Activated T-cell treated with anti-CD3 and anti-CD28 coated beads, Interleukin-2, amount 50 U/mL, for 4 hours (primary cell): ENCODE results near the gene LRRC10B. TPM values are rescaled to one million over a fixed set of nuclear protein-coding genes. Genes with fewer than 3 reads are reported as not detected.

Experiments used
- ATAC-seq, 2 donors: fragments of 200-7000 bp; cut with Tn5 transposase; one replicate each; pipeline ENCODE4 v1.10.0; 2021
- DNase-seq: peaks from one replicate; pipeline ENCODE4 v3.0.0-alpha.2; 2020
- H3K27me3 Mint-ChIP-seq: one replicate; pipeline ENCODE4 v1.8.0; 2021; ENCODE audit warnings: low read depth, mixed read lengths
- H3K36me3 Mint-ChIP-seq: one replicate; pipeline ENCODE4 v1.8.0; 2022; ENCODE audit warnings: mixed read lengths; ENCODE audit not compliant: insufficient read depth
- H3K4me1 Mint-ChIP-seq: one replicate; pipeline ENCODE4 v1.8.0; 2021; ENCODE audit warnings: low read depth, mixed read lengths
- H3K4me3 Mint-ChIP-seq: one replicate; pipeline ENCODE4 v1.8.0; 2021; ENCODE audit warnings: mild to moderate bottlenecking, moderate library complexity, mixed read lengths
- H3K9me3 Mint-ChIP-seq: one replicate; pipeline ENCODE4 v1.8.0; 2021; ENCODE audit warnings: mixed read lengths
- total RNA-seq, 3 donors: library from RNA; stranded (reverse); gene quantifications; one replicate each; pipeline ENCODE4 v1.2.1, GENCODE V29; 2021

The LRRC10B gene
- total RNA-seq, 3 donors from 2014 or later, result not detected

GRCh38 chr11:61480261-61480993 lies 28.1 kb upstream of the LRRC10B start:
- no peaks in the 10 kb centered on the region for H3K36me3 Mint-ChIP-seq
- no peak overlapping the region for H3K4me3 Mint-ChIP-seq
- peaks cover 3% of the 10 kb centered on the region for H3K27me3 Mint-ChIP-seq
- no peak for DNase-seq
- no peak for ATAC-seq
- H3K9me3 Mint-ChIP-seq, result no peaks in the 10 kb centered on the region
- H3K4me1 Mint-ChIP-seq, result peaks cover 5% of the 10 kb centered on the region

GRCh38 chr11:61480994-61481335 lies 27.6 kb upstream of the LRRC10B start:
- H3K27me3 Mint-ChIP-seq, result peaks cover 3% of the 10 kb centered on the region
- H3K4me1 Mint-ChIP-seq, result peaks cover 5% of the 10 kb centered on the region
- no peaks in the 10 kb centered on the region for H3K36me3 Mint-ChIP-seq
- ATAC-seq, result no peak
- no peak for DNase-seq
- no peaks in the 10 kb centered on the region for H3K9me3 Mint-ChIP-seq
- H3K4me3 Mint-ChIP-seq, result no peak overlapping the region

DNA sequence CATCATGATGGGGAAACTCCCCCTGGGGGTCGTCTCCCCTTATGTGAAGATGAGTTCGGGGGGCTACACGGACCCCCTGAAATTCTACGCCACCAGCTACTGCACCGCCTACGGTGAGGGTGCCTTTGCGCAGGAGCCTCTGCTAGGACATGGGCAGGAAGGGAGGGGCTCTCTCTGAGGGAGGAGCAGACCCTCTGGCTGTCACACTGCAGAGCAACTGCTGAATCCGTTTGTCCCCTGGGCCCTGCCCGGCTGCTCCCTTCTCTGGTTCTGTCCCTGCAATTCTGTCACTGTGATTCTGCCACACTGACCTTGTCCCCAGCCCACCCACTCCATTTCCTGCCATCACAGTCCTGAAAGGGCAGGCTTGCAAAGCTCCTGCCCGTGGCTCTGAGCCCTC lies 26.7 kb upstream of the LRRC10B start:
- H3K4me3 Mint-ChIP-seq, result no peak overlapping the region
- no peaks in the 10 kb centered on the region for H3K9me3 Mint-ChIP-seq
- H3K36me3 Mint-ChIP-seq, result no peaks in the 10 kb centered on the region
- H3K27me3 Mint-ChIP-seq, result peaks cover 3% of the 10 kb centered on the region
- H3K4me1 Mint-ChIP-seq, result peaks cover 5% of the 10 kb centered on the region
- ATAC-seq (no peak), DNase-seq (no peak)

GRCh38 chr11:61482513-61482912 lies 26.0 kb upstream of the LRRC10B start:
- Mint-ChIP-seq H3K27me3 (peaks cover 3% of the 10 kb centered on the region), H3K4me1 (peaks cover 5% of the 10 kb centered on the region), H3K9me3 (no peaks in the 10 kb centered on the region), H3K36me3 (peaks cover 3% of the 10 kb centered on the region), H3K4me3 (no peak overlapping the region)
- DNase-seq, result no peak
- ATAC-seq, result peak; percentile 48 to 51

GRCh38 chr11:61484541-61484940 lies 24.0 kb upstream of the LRRC10B start:
- Mint-ChIP-seq H3K4me3 (no peak overlapping the region), H3K4me1 (no peaks in the 10 kb centered on the region), H3K36me3 (peaks cover 3% of the 10 kb centered on the region), H3K27me3 (peaks cover 3% of the 10 kb centered on the region), H3K9me3 (no peaks in the 10 kb centered on the region)
- DNase-seq, result no peak
- no peak for ATAC-seq

DNA sequence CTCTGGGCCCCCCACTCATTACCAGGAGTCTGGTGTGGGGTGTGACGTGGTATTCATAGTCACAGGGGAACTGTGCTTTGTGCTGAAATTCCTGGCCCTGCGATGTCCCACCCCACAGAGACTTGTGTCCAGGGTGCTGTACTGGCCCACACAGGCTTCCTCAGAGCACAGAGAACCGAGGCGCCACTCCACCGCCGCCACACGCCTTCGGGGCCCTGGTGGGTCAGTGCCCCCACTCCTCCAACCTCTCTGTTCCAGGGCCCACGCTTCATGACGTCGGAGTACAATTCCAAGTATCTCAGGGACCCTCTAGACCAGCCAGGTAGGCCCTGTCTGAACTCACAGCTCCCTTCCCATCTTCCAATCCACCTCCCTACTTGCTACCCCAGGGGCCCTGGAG lies 23.5 kb upstream of the LRRC10B start:
- peaks cover 3% of the 10 kb centered on the region for H3K36me3 Mint-ChIP-seq
- no peak overlapping the region for H3K4me3 Mint-ChIP-seq
- H3K9me3 Mint-ChIP-seq, result no peaks in the 10 kb centered on the region
- H3K27me3 Mint-ChIP-seq, result peaks cover 2% of the 10 kb centered on the region
- H3K4me1 Mint-ChIP-seq, result no peaks in the 10 kb centered on the region
- DNase-seq, result no peak
- no peak for ATAC-seq

GRCh38 chr11:61486011-61486620 lies 22.4 kb upstream of the LRRC10B start:
- Mint-ChIP-seq H3K36me3 (peaks cover 3% of the 10 kb centered on the region), H3K27me3 (peaks cover 2% of the 10 kb centered on the region), H3K4me3 (no peak overlapping the region), H3K4me1 (no peaks in the 10 kb centered on the region), H3K9me3 (no peaks in the 10 kb centered on the region)
- DNase-seq, result no peak
- ATAC-seq, result no peak

- H3K9me3 Mint-ChIP-seq, result no peaks in the 10 kb centered on the region
- peaks cover 3% of the 10 kb centered on the region for H3K36me3 Mint-ChIP-seq
- ATAC-seq (no peak), DNase-seq (no peak)
- H3K27me3 Mint-ChIP-seq, result peaks cover 2% of the 10 kb centered on the region
- H3K4me1 Mint-ChIP-seq, result no peaks in the 10 kb centered on the region
- no peak overlapping the region for H3K4me3 Mint-ChIP-seq
These were observed 21.8 kb upstream of the LRRC10B start for GRCh38 chr11:61486779-61487178.

- Mint-ChIP-seq H3K4me3 (no peak overlapping the region), H3K9me3 (no peaks in the 10 kb centered on the region), H3K4me1 (no peaks in the 10 kb centered on the region), H3K36me3 (peaks cover 3% of the 10 kb centered on the region), H3K27me3 (peaks cover 2% of the 10 kb centered on the region)
- DNase-seq (no peak), ATAC-seq (no peak)
These were observed 21.1 kb upstream of the LRRC10B start for GRCh38 chr11:61487342-61488025.

- ATAC-seq (no peak), DNase-seq (no peak)
- H3K9me3 Mint-ChIP-seq, result no peaks in the 10 kb centered on the region
- peaks cover 2% of the 10 kb centered on the region for H3K27me3 Mint-ChIP-seq
- H3K4me1 Mint-ChIP-seq, result no peaks in the 10 kb centered on the region
- peaks cover 3% of the 10 kb centered on the region for H3K36me3 Mint-ChIP-seq
- no peak overlapping the region for H3K4me3 Mint-ChIP-seq
These were observed 19.8 kb upstream of the LRRC10B start for GRCh38 chr11:61488651-61489291.

- no peaks in the 10 kb centered on the region for H3K9me3 Mint-ChIP-seq
- no peaks in the 10 kb centered on the region for H3K4me1 Mint-ChIP-seq
- DNase-seq (no peak), ATAC-seq (no peak)
- H3K27me3 Mint-ChIP-seq, result peaks cover 2% of the 10 kb centered on the region
- peaks cover 3% of the 10 kb centered on the region for H3K36me3 Mint-ChIP-seq
- no peak overlapping the region for H3K4me3 Mint-ChIP-seq
These were observed 18.5 kb upstream of the LRRC10B start for GRCh38 chr11:61489833-61490721.

DNA sequence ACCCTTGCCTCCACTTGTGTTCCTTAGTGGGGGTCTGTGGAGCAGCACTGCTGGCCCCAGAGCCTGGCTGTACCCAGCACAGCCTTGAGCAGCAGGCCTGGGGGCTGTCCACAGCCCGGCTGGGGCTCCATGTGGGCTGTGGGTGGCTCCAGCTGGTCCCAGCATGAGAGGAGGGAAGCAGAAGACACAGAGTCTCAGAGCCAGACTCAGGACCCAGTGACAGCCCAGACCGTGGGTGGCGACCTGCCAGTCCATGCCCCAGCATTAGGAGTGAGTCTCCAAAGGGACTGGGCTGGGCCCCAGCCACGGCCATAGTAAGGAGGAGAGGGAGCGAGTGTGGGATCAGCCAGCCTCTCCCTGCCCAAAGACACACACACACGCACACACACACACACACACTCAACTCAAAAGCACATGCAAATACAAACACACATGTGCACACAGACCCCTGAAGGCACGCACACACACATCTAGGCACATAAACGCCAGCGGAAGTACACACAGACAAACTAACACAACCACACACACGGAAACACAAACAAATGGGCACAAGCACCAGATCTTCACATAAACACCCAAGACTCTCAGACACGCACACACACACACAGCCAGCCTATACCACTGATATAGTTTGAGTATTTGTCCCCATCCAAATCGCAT lies 16.7 kb upstream of the LRRC10B start:
- ATAC-seq, result no peak
- H3K4me1 Mint-ChIP-seq, result no peaks in the 10 kb centered on the region

GRCh38 chr11:61494381-61494961 lies 14.1 kb upstream of the LRRC10B start:
- no peak for DNase-seq
- Mint-ChIP-seq H3K4me3 (no peak overlapping the region), H3K9me3 (no peaks in the 10 kb centered on the region), H3K36me3 (no peaks in the 10 kb centered on the region), H3K4me1 (no peaks in the 10 kb centered on the region), H3K27me3 (peaks cover 2% of the 10 kb centered on the region)
- no peak for ATAC-seq

More for the DNA sequence above, 16.7 kb upstream of the LRRC10B start:
- DNase-seq, result no peak
- peaks cover 3% of the 10 kb centered on the region for H3K36me3 Mint-ChIP-seq
- peaks cover 2% of the 10 kb centered on the region for H3K27me3 Mint-ChIP-seq
- no peaks in the 10 kb centered on the region for H3K9me3 Mint-ChIP-seq
- no peak overlapping the region for H3K4me3 Mint-ChIP-seq
